LHCN-M2 (cell line): Measurements from ENCODE around the gene SRSF11. TPM values are rescaled to one million over a fixed set of nuclear protein-coding genes. Genes with fewer than 3 reads are reported as not detected.
"Not testable (repeated sequence)": the region's sequence is repeated elsewhere in the genome, so short reads cannot be mapped to it uniquely, and the experiment has no call there.

ENCODE experiments used
- DNase-seq: peaks from one replicate; pipeline ENCODE4 v3.0.0-alpha.2; 2012; ENCODE audit warnings: low read depth
- polyA plus RNA-seq: library from polyadenylated mRNA; unstranded; fragments of >200 nt; gene quantifications from one replicate; pipeline ENCODE4 v1.2.1, GENCODE V29; 2012; ENCODE audit warnings: missing spikeins
- total RNA-seq: library from RNA; depleted of rRNA; stranded (reverse); fragments of >200 nt; gene quantifications from 2 replicates; pipeline ENCODE4 v1.2.3, GENCODE V29; 2014; rRNA removed

SRSF11 gene
- total RNA-seq, result 83.0 and 99.8 TPM in 2 replicates
- 44.1 TPM for polyA plus RNA-seq

- DNase-seq, result peak; percentile 92
Measured at GRCh38 chr1:70221238-70222121, at the start of gene SRSF11. SRSF11 (plus strand) TSS chr1:70221380; CDS start chr1:70221637, 257 bp downstream.

GRCh38 chr1:70171512-70171911 is 49.7 kb upstream of the SRSF11 start:
- no peak for DNase-seq

- not testable (repeated sequence) for DNase-seq
Measured at GRCh38 chr1:70185181-70185580, 36.0 kb upstream of the SRSF11 start.

- no peak for DNase-seq
Measured at GRCh38 chr1:70188522-70188921, 32.7 kb upstream of the SRSF11 start.

- DNase-seq, result no peak
Measured at GRCh38 chr1:70190180-70190579, 31.0 kb upstream of the SRSF11 start.

- not testable (repeated sequence) for DNase-seq
Measured at GRCh38 chr1:70192446-70192845, 28.7 kb upstream of the SRSF11 start.

GRCh38 chr1:70194601-70195000 is 26.6 kb upstream of the SRSF11 start:
- DNase-seq, result no peak

- DNase-seq, result no peak
Measured at GRCh38 chr1:70195342-70195741, 25.8 kb upstream of the SRSF11 start.

- no peak for DNase-seq
Measured at GRCh38 chr1:70196333-70196732, 24.8 kb upstream of the SRSF11 start.

GRCh38 chr1:70200065-70200464 is 21.1 kb upstream of the SRSF11 start:
- DNase-seq, result no peak

GRCh38 chr1:70202173-70202758 is 18.9 kb upstream of the SRSF11 start:
- no peak for DNase-seq

GRCh38 chr1:70204139-70204538 is 17.0 kb upstream of the SRSF11 start:
- DNase-seq, result no peak

- DNase-seq, result peak; percentile 19
Measured at GRCh38 chr1:70204600-70204999, 16.6 kb upstream of the SRSF11 start.

GRCh38 chr1:70205071-70205433 is 16.1 kb upstream of the SRSF11 start:
- peak; percentile 10 for DNase-seq

GRCh38 chr1:70205434-70206118 is 15.6 kb upstream of the SRSF11 start, which contains the start of gene LRRC40:
LRRC40 (minus strand) TSS chr1:70205579; CDS start chr1:70205540, 39 bp downstream.
- DNase-seq, result peak; percentile 95

GRCh38 chr1:70206833-70207232 is 14.3 kb upstream of the SRSF11 start:
- DNase-seq, result not testable (repeated sequence)

GRCh38 chr1:70207492-70207891 is 13.7 kb upstream of the SRSF11 start:
- DNase-seq, result no peak

GRCh38 chr1:70208292-70208691 is 12.9 kb upstream of the SRSF11 start:
- no peak for DNase-seq

- no peak for DNase-seq
Measured at GRCh38 chr1:70210820-70211219, 10.4 kb upstream of the SRSF11 start.

- DNase-seq, result no peak
Measured at GRCh38 chr1:70211541-70211940, 9.6 kb upstream of the SRSF11 start.

GRCh38 chr1:70220015-70220414 is 1.2 kb upstream of the SRSF11 start:
- DNase-seq, result no peak

- DNase-seq, result no peak
Measured at GRCh38 chr1:70220517-70221237, 503 bp upstream of the SRSF11 start.
